Astrocyte (in vitro differentiated cells and primary cell): ENCODE measurements around the gene NINJ1. TPM values are rescaled to one million over a fixed set of nuclear protein-coding genes. Genes with fewer than 3 reads are reported as not detected.
A peak's percentile ranks its signal among the peaks of the same experiment; 100 is the strongest.

Experiments used
- DNase-seq: peaks from one replicate; pipeline ENCODE4 v3.0.0-alpha.2; 2010; ENCODE audit warnings: low read depth
- FAIRE-seq: peaks from 2 replicates; lab custom pipeline; 2011; peaks lifted over from hg19 to GRCh38; lab: Jason Lieb, UNC
- H2AFZ ChIP-seq: 2 replicates; pipeline ENCODE4 v1.6.0; 2012; ENCODE audit warnings: low read depth, low read length, inconsistent platforms
- H3K27ac ChIP-seq: 2 replicates; pipeline ENCODE4 v1.5.1; 2011; ENCODE audit warnings: low read depth, low read length, inconsistent platforms
- H3K27me3 ChIP-seq: 2 replicates; pipeline ENCODE4 v1.6.0; 2011; ENCODE audit warnings: low read length, inconsistent platforms; ENCODE audit not compliant: insufficient read depth
- H3K36me3 ChIP-seq: 2 replicates; pipeline ENCODE4 v1.5.1; 2011; ENCODE audit warnings: low read length, inconsistent platforms; ENCODE audit not compliant: insufficient read depth
- H3K4me1 ChIP-seq: 2 replicates; pipeline ENCODE4 v1.5.1; 2011; ENCODE audit warnings: low read length, inconsistent platforms; ENCODE audit not compliant: insufficient read depth
- H3K4me2 ChIP-seq: 2 replicates; pipeline ENCODE4 v1.6.0; 2012; ENCODE audit warnings: low read length, inconsistent platforms
- H3K4me3 ChIP-seq: 2 replicates; pipeline ENCODE4 v1.5.1; 2011; ENCODE audit warnings: low read depth, mild to moderate bottlenecking, low read length, inconsistent platforms; ENCODE audit not compliant: insufficient read depth
- H3K79me2 ChIP-seq: 2 replicates; pipeline ENCODE4 v1.6.0; 2012; ENCODE audit warnings: mild to moderate bottlenecking, low read length, inconsistent platforms; ENCODE audit not compliant: insufficient read depth
- H3K9ac ChIP-seq: 2 replicates; pipeline ENCODE4 v1.6.0; 2012; ENCODE audit warnings: mild to moderate bottlenecking, low read length, inconsistent platforms
- H3K9me3 ChIP-seq: 2 replicates; pipeline ENCODE4 v1.5.1; 2012; ENCODE audit warnings: low read depth, mild to moderate bottlenecking, low read length, inconsistent platforms; ENCODE audit not compliant: insufficient read depth
- H4K20me1 ChIP-seq: 2 replicates; pipeline ENCODE4 v1.6.0; 2012; ENCODE audit warnings: low read length, inconsistent platforms; ENCODE audit not compliant: insufficient read depth
- H3K27ac Mint-ChIP-seq: one replicate; pipeline ENCODE4 v1.8.0; 2021; ENCODE audit warnings: mild to moderate bottlenecking, mixed read lengths; ENCODE audit not compliant: unreplicated experiment
- H3K27me3 Mint-ChIP-seq: one replicate; pipeline ENCODE4 v1.8.0; 2021; ENCODE audit warnings: low read depth, mixed read lengths; ENCODE audit not compliant: unreplicated experiment
- H3K36me3 Mint-ChIP-seq: one replicate; pipeline ENCODE4 v1.8.0; 2021; ENCODE audit warnings: low read depth, mixed read lengths; ENCODE audit not compliant: unreplicated experiment
- H3K4me1 Mint-ChIP-seq: one replicate; pipeline ENCODE4 v1.8.0; 2021; ENCODE audit warnings: low read depth, mixed read lengths; ENCODE audit not compliant: unreplicated experiment
- H3K4me3 Mint-ChIP-seq: one replicate; pipeline ENCODE4 v1.8.0; 2021; ENCODE audit warnings: mild to moderate bottlenecking, moderate library complexity, mixed read lengths; ENCODE audit not compliant: unreplicated experiment
- H3K9me3 Mint-ChIP-seq: one replicate; pipeline ENCODE4 v1.8.0; 2021; ENCODE audit warnings: mild to moderate bottlenecking, mixed read lengths; ENCODE audit not compliant: unreplicated experiment
- EZH2 ChIP-seq: IDR thresholded peaks from 2 replicates; pipeline ENCODE4 v1.6.1; 2012; ENCODE audit warnings: mild to moderate bottlenecking, low read length, inconsistent platforms; ENCODE audit not compliant: insufficient read depth
- total RNA-seq: library from RNA; stranded (reverse); gene quantifications from 2 replicates; pipeline ENCODE4 v1.2.1, GENCODE V29; 2021
- TF ChIP-seq, protein P1 (sequence below): IDR thresholded peaks from 2 replicates; pipeline ENCODE4 v1.5.1; 2011; ENCODE audit warnings: low read depth, mild to moderate bottlenecking, inconsistent platforms, low read length, moderate library complexity; ENCODE audit not compliant: insufficient read depth

Gene NINJ1
- total RNA-seq, 1 donor from 2014 or later, result 28.3 TPM

DNA sequence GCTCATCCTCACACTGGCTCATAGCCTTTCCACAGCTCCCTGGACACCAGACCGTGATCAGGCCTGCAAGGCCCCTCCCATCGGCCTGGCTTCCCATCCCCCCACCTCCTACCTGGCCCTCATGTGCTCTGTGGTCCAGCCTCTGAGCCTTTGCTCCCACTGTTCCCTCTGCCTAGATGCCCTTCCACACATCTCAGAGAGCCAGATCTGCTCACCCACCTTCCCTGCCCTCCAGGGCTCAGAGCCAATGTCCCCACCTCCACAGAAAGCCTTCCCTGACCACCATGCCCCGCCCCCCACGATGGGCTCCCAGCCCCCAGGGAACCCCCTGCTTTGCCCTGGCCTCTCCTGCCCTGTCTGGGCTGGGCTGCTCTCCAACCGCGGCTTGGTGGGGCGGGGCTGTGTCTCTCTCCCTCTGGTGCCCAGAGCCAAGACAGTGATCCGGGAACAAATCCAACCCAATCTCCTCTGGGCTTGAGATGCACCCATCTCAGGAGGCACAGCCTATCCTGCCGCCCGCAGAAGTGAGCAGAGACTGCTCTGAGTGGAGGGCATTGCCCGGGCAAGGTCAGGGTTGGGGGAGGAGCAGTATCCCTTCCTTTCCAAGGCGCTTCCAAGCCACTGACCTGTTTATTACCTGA is 1.6 kb downstream of the NINJ1 start:
- FAIRE-seq, result no peak
- peaks cover 20% of the 10 kb centered on the region for H3K4me1 ChIP-seq
- peak overlapping the region; percentile 96 for H3K4me2 ChIP-seq
- Mint-ChIP-seq H3K9me3 (no peaks in the 10 kb centered on the region), H3K4me1 (peaks cover 8% of the 10 kb centered on the region), H3K36me3 (no peaks in the 10 kb centered on the region), H3K4me3 (peak overlapping the region; percentile 88), H3K27me3 (peaks cover 9% of the 10 kb centered on the region), H3K27ac (peak overlapping the region; percentile 89)
- no peaks in the 10 kb centered on the region for H3K27me3 ChIP-seq
- TF ChIP-seq EZH2, result no peak
- TF ChIP-seq, protein P1, sequence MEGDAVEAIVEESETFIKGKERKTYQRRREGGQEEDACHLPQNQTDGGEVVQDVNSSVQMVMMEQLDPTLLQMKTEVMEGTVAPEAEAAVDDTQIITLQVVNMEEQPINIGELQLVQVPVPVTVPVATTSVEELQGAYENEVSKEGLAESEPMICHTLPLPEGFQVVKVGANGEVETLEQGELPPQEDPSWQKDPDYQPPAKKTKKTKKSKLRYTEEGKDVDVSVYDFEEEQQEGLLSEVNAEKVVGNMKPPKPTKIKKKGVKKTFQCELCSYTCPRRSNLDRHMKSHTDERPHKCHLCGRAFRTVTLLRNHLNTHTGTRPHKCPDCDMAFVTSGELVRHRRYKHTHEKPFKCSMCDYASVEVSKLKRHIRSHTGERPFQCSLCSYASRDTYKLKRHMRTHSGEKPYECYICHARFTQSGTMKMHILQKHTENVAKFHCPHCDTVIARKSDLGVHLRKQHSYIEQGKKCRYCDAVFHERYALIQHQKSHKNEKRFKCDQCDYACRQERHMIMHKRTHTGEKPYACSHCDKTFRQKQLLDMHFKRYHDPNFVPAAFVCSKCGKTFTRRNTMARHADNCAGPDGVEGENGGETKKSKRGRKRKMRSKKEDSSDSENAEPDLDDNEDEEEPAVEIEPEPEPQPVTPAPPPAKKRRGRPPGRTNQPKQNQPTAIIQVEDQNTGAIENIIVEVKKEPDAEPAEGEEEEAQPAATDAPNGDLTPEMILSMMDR, result no peak
- H4K20me1 ChIP-seq, result peaks cover 50% of the 10 kb centered on the region
- no peak overlapping the region for H2AFZ ChIP-seq
- no peaks in the 10 kb centered on the region for H3K9me3 ChIP-seq
- no peaks in the 10 kb centered on the region for H3K36me3 ChIP-seq
- peak overlapping the region; percentile 70 for H3K4me3 ChIP-seq
- peaks cover 28% of the 10 kb centered on the region for H3K79me2 ChIP-seq
- DNase-seq, result peak; percentile 52
- H3K27ac ChIP-seq, result peak overlapping the region; percentile 69
- peak overlapping the region; percentile 93 for H3K9ac ChIP-seq

- H4K20me1 ChIP-seq, result peaks cover 57% of the 10 kb centered on the region
- no peak overlapping the region for H2AFZ ChIP-seq
- no peaks in the 10 kb centered on the region for H3K9me3 ChIP-seq
- peaks cover 14% of the 10 kb centered on the region for H3K4me1 Mint-ChIP-seq
- H3K27me3 Mint-ChIP-seq, result peaks cover 6% of the 10 kb centered on the region
- no peak overlapping the region for H3K4me3 ChIP-seq
- no peak overlapping the region for H3K4me2 ChIP-seq
- no peaks in the 10 kb centered on the region for H3K27me3 ChIP-seq
- no peaks in the 10 kb centered on the region for H3K9me3 Mint-ChIP-seq
- peaks cover 27% of the 10 kb centered on the region for H3K4me1 ChIP-seq
- FAIRE-seq (no peak), DNase-seq (no peak)
- no peaks in the 10 kb centered on the region for H3K36me3 Mint-ChIP-seq
- H3K9ac ChIP-seq, result no peak overlapping the region
- no peak overlapping the region for H3K27ac ChIP-seq
- no peak overlapping the region for H3K4me3 Mint-ChIP-seq
- no peaks in the 10 kb centered on the region for H3K36me3 ChIP-seq
- H3K27ac Mint-ChIP-seq, result peak overlapping the region; percentile 26
- TF ChIP-seq EZH2, result no peak
- TF ChIP-seq, protein P1, result no peak
- peaks cover 28% of the 10 kb centered on the region for H3K79me2 ChIP-seq
Measured at GRCh38 chr9:93131599-93132286, 2.3 kb downstream of the NINJ1 start.
